Measurements from ENCODE around the gene HNF4A. TPM values are rescaled to one million over a fixed set of nuclear protein-coding genes. Genes with fewer than 3 reads are reported as not detected.

The HNF4A gene
- total and polyA plus RNA-seq, 2 of the 13 experiments (the other 11 are each of a cell fraction or from before 2014, with no cell fraction given) = 80.9 to 169 TPM

DNA sequence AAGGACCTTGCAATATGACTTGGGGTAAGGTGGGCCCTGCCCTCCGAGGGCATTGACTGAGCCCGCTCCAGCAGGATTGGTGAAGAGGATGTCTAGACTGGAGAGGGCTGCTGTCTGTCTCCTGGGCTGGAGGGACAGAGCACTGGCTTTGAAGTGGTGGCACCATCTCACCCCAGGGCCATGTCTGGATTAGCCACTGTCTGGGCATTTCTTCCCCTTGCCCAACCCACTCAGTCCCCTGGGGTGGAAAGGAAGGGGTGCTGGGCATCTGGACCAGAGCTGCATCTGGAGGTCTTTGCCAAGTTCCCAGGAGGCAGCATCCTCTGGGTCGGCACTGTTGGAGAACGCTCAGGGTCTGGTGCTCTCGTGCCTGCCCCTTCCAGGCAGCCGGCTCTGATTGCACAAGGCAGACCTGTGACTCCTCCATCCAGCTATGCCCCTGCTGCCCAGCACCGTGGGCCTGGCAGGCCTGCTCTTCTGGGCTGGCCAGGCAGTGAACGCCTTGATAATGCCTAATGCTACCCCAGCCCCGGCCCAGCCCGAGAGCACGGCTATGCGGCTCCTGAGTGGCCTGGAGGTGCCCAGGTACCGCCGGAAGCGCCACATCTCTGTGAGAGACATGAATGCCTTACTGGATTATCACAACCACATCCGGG lies 18.6 kb upstream of the HNF4A start, which contains the start of gene R3HDML (continued):
- TF ChIP-seq, protein P1, sequence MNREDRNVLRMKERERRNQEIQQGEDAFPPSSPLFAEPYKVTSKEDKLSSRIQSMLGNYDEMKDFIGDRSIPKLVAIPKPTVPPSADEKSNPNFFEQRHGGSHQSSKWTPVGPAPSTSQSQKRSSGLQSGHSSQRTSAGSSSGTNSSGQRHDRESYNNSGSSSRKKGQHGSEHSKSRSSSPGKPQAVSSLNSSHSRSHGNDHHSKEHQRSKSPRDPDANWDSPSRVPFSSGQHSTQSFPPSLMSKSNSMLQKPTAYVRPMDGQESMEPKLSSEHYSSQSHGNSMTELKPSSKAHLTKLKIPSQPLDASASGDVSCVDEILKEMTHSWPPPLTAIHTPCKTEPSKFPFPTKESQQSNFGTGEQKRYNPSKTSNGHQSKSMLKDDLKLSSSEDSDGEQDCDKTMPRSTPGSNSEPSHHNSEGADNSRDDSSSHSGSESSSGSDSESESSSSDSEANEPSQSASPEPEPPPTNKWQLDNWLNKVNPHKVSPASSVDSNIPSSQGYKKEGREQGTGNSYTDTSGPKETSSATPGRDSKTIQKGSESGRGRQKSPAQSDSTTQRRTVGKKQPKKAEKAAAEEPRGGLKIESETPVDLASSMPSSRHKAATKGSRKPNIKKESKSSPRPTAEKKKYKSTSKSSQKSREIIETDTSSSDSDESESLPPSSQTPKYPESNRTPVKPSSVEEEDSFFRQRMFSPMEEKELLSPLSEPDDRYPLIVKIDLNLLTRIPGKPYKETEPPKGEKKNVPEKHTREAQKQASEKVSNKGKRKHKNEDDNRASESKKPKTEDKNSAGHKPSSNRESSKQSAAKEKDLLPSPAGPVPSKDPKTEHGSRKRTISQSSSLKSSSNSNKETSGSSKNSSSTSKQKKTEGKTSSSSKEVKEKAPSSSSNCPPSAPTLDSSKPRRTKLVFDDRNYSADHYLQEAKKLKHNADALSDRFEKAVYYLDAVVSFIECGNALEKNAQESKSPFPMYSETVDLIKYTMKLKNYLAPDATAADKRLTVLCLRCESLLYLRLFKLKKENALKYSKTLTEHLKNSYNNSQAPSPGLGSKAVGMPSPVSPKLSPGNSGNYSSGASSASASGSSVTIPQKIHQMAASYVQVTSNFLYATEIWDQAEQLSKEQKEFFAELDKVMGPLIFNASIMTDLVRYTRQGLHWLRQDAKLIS (CRISPR knock-in tag; IDR thresholded peaks at IDR 0.05) = no peak
- TF ChIP-seq ZNF761 (CRISPR knock-in tag; conservative IDR thresholded peaks at IDR 0.05) (no peak), SMYD3 (CRISPR knock-in tag; IDR thresholded peaks at IDR 0.05) (no peak), ZNF777 (CRISPR knock-in tag; IDR thresholded peaks at IDR 0.05) (no peak), ZNF563 (CRISPR knock-in tag; IDR thresholded peaks at IDR 0.05) (0 out of 2 replicates have a peak, but pooled peaks have one; percentile 36), POLR2AphosphoS5 (IDR thresholded peaks at IDR 0.05; ENCODE audit: low read depth, low read length) (no peak), POLR2G (IDR thresholded peaks at IDR 0.05; ENCODE audit: low read depth, low read length) (no peak), RARG (CRISPR knock-in tag; IDR thresholded peaks at IDR 0.05; ENCODE audit: low read depth) (no peak), ZNF350 (CRISPR knock-in tag; IDR thresholded peaks at IDR 0.05; ENCODE audit: borderline replicate concordance, low read depth) (no peak), AKAP8 (CRISPR knock-in tag; IDR thresholded peaks at IDR 0.05) (no peak), EHMT2 (IDR thresholded peaks at IDR 0.05; ENCODE audit: borderline replicate concordance, low read depth, low read length) (no peak), SKI (IDR thresholded peaks at IDR 0.05; ENCODE audit: partially characterized antibody) (peak; percentile 20), CEBPB (IDR thresholded peaks at IDR 0.05; ENCODE audit: borderline replicate concordance, low read depth, low read length) (peak; percentile 23; the same call in 1 of the 2 replicates), ZNF10 (CRISPR knock-in tag; IDR thresholded peaks at IDR 0.05; ENCODE audit: borderline replicate concordance, low read depth) (no peak), ZNF530 (CRISPR knock-in tag; IDR thresholded peaks at IDR 0.05; ENCODE audit: low read depth) (no peak), EEA1 (CRISPR knock-in tag; IDR thresholded peaks at IDR 0.05; ENCODE audit: borderline replicate concordance) (0 out of 2 replicates have a peak, but pooled peaks have one; percentile 55)
- TF ChIP-seq, protein P2, sequence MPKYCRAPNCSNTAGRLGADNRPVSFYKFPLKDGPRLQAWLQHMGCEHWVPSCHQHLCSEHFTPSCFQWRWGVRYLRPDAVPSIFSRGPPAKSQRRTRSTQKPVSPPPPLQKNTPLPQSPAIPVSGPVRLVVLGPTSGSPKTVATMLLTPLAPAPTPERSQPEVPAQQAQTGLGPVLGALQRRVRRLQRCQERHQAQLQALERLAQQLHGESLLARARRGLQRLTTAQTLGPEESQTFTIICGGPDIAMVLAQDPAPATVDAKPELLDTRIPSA (CRISPR knock-in tag; IDR thresholded peaks at IDR 0.05; ENCODE audit: borderline replicate concordance) = no peak
- TF ChIP-seq, protein P3, sequence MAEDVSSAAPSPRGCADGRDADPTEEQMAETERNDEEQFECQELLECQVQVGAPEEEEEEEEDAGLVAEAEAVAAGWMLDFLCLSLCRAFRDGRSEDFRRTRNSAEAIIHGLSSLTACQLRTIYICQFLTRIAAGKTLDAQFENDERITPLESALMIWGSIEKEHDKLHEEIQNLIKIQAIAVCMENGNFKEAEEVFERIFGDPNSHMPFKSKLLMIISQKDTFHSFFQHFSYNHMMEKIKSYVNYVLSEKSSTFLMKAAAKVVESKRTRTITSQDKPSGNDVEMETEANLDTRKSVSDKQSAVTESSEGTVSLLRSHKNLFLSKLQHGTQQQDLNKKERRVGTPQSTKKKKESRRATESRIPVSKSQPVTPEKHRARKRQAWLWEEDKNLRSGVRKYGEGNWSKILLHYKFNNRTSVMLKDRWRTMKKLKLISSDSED (CRISPR knock-in tag; IDR thresholded peaks at IDR 0.05) = no peak
- TF ChIP-seq, protein P4, sequence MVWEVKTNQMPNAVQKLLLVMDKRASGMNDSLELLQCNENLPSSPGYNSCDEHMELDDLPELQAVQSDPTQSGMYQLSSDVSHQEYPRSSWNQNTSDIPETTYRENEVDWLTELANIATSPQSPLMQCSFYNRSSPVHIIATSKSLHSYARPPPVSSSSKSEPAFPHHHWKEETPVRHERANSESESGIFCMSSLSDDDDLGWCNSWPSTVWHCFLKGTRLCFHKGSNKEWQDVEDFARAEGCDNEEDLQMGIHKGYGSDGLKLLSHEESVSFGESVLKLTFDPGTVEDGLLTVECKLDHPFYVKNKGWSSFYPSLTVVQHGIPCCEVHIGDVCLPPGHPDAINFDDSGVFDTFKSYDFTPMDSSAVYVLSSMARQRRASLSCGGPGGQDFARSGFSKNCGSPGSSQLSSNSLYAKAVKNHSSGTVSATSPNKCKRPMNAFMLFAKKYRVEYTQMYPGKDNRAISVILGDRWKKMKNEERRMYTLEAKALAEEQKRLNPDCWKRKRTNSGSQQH (CRISPR knock-in tag; IDR thresholded peaks at IDR 0.05; ENCODE audit: low read depth) = no peak
- TF ChIP-seq, protein P5, sequence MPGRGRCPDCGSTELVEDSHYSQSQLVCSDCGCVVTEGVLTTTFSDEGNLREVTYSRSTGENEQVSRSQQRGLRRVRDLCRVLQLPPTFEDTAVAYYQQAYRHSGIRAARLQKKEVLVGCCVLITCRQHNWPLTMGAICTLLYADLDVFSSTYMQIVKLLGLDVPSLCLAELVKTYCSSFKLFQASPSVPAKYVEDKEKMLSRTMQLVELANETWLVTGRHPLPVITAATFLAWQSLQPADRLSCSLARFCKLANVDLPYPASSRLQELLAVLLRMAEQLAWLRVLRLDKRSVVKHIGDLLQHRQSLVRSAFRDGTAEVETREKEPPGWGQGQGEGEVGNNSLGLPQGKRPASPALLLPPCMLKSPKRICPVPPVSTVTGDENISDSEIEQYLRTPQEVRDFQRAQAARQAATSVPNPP (CRISPR knock-in tag; IDR thresholded peaks at IDR 0.05) = no peak
